Astrocyte (in vitro differentiated cells and primary cell): ENCODE results near the gene TSNAXIP1.

ENCODE experiments used
- EZH2 ChIP-seq: IDR thresholded peaks from 2 replicates; pipeline ENCODE4 v1.6.1; 2012; ENCODE audit warnings: mild to moderate bottlenecking, low read length, inconsistent platforms; ENCODE audit not compliant: insufficient read depth
- TF ChIP-seq, protein P1 (sequence below): IDR thresholded peaks from 2 replicates; pipeline ENCODE4 v1.5.1; 2011; ENCODE audit warnings: low read depth, mild to moderate bottlenecking, inconsistent platforms, low read length, moderate library complexity; ENCODE audit not compliant: insufficient read depth

DNA sequence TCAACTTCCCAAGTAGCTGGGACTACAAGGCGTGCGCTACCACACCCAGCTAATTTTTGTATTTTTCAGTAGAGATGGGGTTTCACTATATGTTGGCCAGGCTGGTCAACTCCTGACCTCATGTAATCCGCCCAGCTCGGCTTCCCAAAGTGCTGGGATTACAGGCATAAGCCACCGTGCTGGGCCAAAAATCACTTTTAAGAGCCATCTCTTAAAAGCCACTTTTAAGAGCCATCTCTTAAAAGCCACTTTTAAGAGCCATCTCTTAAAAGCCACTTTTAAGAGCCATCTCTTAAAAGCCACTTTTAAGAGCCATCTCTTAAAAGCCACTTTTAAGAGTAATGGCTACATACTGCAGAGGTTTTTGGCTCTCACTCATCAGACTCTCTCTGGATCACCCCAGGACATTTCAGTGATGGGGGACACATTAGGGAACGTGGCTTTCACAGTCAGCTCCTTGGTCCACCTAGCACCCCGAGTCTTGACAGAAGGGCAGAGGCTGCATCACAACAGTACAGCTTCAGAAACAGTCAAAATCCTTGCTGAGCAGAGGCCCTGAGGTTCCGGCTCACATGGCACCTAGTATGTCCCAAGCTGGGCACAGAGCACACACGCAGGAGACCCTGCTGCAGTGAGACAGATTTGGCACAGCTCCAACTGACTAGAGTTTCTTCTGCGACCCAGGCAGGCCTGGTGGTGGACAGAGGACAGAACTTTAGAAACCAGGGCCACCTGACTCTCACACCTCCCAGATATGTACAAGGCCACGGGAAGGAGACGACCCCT is 23.9 kb upstream of the TSNAXIP1 start:
- TF ChIP-seq, protein P1, sequence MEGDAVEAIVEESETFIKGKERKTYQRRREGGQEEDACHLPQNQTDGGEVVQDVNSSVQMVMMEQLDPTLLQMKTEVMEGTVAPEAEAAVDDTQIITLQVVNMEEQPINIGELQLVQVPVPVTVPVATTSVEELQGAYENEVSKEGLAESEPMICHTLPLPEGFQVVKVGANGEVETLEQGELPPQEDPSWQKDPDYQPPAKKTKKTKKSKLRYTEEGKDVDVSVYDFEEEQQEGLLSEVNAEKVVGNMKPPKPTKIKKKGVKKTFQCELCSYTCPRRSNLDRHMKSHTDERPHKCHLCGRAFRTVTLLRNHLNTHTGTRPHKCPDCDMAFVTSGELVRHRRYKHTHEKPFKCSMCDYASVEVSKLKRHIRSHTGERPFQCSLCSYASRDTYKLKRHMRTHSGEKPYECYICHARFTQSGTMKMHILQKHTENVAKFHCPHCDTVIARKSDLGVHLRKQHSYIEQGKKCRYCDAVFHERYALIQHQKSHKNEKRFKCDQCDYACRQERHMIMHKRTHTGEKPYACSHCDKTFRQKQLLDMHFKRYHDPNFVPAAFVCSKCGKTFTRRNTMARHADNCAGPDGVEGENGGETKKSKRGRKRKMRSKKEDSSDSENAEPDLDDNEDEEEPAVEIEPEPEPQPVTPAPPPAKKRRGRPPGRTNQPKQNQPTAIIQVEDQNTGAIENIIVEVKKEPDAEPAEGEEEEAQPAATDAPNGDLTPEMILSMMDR: no peak
- no peak for TF ChIP-seq EZH2
